HG03139 (cell line): Measurements from ENCODE around the gene SEMA7A.
A peak's percentile ranks its signal among the peaks of the same experiment; 100 is the strongest.

ENCODE experiments used
- ATAC-seq: cut with Tn5 transposase; IDR thresholded peaks from one replicate; pipeline ENCODE4 v1.9.1; 2021; ENCODE audit not compliant: unreplicated experiment

Gene SEMA7A

DNA sequence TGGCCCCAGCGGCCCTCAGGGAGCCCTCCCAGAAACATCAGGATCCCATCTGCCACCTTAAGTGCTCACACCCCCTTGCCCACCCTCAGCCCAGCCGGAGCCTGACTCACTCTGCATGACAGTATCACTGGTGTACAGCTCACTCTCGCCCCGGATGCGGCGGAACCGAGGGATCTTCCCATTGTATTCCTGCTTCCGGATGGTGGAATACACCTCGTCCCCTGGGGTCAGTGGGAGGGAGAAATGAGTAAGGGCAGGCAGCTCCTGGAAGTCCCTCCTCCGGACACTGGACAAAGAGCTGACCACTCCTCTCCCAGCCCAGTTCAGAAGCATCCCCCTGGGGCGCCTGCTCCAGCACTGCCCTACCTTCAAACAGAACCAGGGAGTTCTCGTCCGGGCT is 16.5 kb downstream of the SEMA7A start:
- no peak for ATAC-seq

DNA sequence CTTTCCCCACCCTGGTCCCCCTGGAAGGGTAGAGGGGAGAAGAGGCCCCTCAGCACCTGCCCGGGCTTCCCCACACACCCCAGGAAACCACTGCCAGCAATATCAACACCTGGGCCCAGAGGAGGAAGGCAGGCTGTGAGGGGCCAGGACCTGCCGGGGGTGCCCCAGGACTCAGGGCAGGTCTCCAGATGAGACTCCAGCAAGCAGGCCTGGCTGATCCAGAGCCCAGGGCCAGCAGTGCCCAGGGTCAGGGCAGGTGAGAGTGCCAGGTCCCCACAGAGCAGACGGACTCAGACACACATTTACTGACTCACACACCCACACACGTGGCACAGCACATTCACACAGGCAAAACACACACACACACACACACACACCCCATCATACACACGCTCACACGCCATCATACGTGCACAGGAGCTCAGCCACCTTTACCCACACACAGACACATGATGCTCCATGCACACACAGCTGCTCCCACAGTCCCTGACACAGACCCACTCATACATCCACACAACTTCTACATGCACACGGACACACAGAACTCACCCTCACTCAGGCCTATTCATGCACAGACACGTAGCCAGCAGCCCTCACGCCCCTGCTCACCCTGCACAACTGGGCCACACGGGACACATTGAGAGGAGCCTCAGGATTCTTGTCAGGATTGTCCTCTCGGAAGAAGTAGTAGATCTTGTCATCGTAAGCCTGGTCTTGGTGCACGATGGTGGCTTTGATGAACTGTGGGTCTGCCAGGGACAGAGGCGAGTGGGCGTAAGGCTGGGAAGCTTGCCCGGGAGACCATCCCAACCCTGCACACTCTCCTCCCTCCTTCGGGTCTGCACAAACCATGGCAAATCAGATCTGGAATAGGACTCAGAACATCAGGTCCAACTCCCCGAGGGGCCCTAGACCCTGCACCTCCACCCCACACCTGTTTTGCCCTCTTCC is 17.5 kb downstream of the SEMA7A start:
- no peak for ATAC-seq

DNA sequence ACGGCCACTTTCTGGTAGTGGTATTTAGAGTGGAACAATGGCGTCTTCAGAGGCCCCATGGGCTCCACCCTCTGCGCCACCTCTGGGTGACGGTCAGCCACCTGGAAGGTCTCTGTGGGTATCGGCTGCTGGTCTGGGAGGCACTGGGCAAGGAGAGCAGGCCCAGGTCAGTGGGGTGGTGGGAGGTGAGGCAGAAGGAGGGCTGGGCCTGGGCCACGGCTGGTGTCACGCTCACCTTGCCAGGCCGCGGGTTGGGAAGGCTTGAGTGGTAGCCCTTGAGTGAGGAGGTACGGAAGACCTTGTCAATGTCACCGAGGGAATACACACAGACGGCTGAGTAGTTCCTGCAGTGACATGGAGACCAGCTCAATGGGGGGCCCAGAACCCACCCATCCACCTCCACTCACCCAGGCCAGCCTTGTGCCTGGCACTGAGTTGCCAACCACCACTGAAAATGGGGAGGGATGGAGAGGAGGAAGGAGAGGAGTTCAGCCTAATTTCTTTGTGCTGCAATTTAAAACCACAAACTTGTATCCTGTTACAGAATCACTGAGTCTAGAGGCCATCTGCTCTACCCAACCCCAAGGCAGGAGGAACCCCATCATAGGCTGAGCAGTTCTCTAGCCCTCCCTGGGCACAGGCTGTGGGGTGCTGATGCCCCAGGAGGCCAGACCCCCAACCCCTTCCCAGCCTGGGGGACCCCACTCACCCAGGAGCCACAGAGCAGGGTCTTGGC is 19.0 kb downstream of the SEMA7A start:
- ATAC-seq, result no peak

DNA sequence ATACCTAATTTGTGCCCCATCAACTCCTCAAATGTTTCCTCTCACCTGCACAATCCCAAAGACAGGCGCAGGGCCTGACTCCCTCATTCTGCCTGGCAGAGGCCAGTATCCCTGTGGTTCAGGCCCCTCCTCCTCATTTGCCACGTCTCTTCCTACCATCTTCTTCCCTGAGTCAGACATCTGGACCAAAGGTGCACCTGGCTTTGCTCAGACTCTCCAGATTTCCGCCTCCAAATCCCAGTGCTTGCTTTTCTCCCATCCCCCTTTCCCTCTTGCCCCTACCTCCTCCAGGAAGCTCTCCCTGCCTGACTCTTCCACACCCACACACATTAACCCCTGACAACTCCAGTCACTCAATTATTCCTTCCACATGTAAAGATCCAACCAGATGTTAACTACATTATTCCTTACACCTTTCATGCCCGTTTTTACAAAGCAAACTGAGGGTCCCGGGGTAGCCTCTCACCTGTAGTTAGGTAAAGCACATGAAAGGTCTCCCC is 19.6 kb downstream of the SEMA7A start:
- ATAC-seq, result no peak

DNA sequence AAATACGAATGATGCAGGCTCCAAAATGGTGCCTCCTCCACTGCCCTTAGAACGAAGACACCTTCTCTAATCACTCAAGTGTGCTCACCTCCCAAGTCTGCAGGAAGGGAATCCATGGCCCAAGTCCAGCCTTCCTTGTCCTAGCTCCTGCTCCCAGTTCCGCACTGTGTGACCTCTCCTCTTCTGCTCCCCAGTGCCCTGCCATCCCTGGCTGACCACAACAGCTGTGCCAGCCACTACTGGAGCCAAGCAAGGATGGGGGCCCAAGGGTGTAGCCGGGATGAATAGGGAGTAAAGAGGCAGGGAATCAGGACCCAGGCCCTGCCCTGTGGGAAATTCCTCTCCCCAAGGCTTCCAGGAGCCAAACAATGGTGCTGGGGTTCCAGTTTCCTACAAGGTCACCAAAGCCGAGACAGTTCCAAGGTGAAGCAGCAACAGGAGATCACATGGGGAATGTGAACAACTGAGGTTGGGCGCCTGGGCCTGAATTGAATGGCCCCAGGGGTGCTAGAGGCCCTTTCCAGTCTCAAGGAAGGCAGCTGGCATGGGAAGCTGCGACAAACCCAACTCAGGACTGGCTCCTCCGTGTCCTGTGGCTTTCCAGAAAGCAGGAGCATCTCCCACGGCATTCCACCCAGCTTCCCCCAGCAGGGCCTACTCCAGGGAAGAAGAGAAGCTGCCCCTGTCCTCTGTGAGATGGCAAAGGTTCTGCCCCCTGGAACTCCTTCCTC is 20.2 kb downstream of the SEMA7A start:
- no peak for ATAC-seq

DNA sequence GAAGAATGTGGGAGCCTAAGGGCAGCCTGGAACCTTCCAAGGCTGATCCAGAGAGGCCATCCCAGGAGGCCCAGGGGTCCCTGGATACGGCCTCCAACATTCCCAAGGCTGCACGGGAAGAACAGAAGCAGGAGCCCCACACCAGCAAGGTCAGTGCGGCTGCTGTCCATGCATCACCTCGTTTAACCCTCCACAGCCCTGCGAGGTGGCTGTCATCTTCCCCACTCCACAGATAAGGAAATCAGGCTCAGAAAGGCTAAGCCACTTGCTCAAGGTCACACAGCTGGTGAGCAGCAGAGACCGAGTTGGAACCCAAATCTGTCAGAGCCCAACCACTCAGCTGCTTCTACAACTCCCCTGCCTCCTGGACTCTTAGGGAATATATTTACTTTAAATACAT is 21.6 kb downstream of the SEMA7A start:
- ATAC-seq, result no peak

DNA sequence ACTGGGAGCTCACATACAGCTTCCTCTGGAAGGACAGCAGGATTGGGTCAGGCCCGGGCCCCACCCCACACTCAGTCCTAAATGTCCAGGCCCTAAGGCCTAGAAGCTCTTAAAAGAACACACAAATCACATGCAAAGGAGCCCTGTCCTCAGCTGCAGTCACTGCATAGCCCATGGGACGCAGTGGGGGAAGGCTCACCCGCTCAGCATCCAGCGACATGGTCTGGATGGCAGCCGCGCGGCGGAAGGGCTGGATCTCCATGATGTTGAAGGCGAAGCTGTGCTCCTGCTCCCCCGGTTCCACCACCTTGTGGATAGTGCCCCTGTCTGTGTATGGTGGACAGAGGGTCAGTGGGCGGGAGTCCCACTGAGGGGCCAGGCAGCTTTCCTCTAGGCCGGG is 22.1 kb downstream of the SEMA7A start:
- no peak for ATAC-seq

DNA sequence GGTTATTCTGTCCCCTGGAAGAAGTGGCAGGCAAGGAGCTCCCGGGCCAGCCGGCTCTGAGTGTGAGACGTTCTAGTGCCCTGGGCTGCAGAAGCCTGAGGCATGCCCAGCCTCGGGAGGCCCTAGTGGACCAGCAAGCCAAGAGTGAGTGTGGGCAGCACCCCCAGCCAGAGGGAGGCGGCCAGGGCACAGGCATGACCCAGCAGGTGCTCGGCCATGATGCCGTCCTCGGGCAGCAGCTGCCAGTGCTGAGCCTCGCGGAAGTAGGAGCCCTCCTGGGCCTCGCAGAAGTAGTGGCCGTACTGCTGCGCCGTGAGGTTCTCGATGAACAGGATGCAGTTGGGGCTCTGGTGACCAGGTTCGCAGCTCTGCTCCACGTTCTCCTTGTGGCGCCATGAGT is 23.3 kb downstream of the SEMA7A start:
- ATAC-seq, result no peak

DNA sequence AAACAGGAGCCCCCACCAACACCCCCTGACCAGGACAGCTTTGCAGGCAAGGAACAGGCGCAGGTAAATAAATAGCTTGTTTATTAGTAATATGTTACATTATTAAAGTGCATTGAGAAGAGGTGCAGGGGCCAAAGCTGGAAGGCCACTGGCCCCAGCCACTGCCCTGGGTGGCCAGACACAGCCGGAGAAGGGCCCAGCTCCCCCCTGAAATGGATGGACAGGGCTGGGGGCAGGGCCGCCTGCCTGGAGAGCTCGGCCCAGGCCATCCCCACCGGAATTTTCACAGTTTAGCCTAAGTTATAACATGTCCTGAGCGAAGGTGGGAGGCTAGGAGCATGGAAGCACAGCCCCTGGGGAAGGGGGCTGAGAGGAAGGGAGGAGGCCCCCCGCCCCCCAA is 24.5 kb downstream of the SEMA7A start:
- ATAC-seq, result no peak

DNA sequence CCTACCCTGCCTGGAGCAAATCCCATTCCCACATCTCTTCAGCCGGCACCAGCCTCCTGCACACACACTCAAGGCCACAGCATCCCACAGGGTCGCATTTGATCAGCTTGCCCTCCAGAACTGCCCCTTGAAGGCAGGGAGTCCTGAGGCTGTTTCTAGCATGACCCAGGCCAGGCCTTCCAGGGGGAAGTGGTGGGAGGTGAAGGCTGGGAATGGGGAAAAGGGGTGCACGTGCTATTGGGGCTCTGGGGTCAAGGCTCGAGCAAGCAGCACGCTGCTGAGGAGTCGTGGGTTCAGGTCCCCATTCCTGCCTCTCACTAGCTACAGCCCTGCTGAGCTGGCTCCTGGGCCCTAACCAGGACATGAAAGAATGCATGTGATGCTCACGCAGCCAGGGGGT is 24.9 kb downstream of the SEMA7A start:
- no peak for ATAC-seq

DNA sequence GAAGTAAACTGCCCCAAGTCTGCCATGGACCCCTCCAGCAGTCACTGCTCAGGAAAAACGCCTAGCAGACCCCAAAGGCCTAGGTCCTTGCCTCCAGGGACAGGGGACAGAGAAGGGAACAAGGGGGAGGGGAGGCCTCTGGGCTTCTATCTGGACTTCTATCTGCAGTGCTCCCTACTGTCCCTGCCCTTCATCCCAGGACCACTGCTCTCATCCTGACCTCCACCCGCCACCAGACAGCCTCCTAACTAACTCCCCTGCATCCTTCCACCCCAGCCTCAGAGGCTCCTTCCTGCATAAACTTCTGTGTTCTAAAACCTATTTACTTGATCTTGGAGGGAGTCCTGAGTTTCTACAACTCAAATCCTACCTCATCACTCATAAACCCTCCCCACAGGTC is 25.4 kb downstream of the SEMA7A start:
- no peak for ATAC-seq

DNA sequence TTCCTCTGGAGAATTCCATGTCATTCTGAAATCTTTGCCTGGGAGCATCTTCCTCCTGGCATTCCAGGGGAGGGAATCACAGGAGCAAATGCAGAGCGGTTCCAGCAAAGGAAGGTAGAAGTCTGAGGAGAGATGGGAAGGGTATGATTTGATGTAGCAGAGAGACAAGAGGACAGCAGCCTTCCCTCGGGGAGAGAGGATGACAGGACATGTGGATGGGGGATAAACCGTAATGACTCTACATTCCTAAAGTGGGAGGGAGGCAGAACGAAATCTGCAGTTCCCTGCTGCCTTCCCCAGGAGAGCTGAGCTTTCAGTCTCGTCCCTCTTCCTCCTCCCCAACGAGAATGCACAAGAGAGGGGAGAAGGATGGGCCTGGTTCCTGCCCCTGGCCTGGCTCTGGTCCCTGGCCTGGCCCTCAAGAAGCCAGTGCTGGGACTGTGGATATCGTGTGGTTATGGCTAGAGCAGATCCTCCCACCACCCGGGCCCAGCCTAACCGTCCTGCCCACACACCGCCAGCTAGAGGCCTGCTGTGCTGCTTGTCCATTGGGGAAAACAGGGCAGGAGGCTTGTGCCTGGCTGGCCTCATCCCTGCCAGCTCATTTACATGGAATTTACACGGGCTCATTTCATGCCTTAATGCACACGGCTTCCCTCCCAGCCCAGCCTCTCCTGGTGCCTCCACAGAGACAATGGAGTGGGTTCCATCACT is 26.6 kb downstream of the SEMA7A start:
- no peak for ATAC-seq

DNA sequence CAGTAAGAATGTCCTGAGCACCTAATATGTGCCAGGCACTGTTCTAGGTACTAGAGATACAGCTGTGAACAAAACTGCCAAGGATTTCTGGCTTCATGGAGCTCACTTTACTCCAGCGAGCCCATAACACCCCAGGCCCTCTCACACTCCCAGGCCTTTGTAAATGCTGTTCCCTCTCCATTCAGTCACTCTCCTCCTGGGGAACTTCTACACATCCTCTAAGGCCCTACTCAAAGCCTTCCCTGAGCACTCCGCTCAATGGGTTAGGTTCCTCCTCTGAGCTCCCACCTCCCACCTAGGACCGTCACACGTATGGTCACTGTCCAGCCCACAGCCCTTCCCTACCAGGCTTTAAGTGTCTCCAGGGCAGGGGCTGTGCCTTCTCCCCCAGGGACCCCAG is 27.2 kb downstream of the SEMA7A start:
- ATAC-seq, result no peak

DNA sequence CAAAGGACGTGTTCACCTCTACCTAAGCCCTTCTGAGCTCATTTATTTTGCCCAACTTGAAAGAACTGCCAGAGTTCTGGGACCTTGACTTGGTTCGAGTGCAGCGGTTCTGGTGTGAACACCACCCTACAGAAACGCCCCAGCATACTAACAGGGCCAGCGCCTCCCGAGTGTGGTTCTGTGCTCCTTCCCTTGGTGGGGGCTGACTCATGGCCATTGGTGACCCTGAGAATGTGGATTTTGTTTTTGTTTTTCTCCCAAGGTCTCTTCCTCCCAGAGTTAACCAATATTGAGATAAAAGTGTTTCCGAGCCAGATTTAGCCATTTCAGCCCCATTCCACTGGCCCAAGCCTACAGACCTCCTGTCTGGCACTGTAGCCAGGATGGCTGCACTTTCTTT is 27.9 kb downstream of the SEMA7A start:
- no peak for ATAC-seq

DNA sequence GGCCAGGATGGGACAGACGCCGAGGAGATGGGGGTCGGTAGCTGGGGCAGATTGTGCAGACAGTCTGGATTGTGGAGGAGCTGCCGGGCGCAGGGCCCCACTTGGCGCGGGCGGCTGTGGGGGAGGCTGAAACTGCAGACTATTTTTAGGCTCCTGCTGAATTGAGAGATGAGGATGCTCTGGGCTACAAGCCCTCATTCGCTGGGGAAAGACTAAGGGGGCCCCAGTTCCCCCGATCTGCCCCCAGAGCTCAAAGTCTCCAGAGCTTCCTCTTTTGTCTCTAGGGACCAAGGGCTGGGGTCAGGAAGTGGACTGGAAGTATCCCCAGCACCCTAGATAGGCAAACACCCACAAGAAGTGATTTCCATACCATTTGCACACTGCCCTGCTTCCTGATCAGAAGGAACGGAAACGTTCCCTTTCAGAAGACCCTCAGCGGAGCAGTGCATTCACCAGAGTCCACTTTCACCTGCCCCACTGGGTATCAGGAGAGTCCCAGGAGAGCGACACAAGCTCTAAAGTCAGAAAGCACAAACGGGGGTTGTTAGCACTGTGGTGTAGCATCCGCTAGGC is 29.7 kb downstream of the SEMA7A start:
- ATAC-seq, result peak; percentile 22

DNA sequence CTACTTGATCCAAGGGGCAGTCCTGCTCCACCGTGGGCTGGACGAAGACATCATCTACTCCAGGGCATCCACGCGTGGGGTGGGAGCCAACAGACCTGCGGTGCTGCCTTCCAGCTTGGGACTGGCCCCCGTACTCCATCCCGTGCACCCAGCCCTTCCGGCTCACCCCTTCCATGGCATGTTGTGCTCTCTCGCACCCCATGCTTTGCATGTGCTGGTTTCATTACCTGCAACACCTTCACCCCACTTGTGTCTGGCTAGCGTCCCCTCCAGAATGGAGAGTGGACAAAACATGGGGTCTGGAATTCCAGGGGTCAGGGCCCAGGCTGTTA is 30.2 kb downstream of the SEMA7A start:
- no peak for ATAC-seq

DNA sequence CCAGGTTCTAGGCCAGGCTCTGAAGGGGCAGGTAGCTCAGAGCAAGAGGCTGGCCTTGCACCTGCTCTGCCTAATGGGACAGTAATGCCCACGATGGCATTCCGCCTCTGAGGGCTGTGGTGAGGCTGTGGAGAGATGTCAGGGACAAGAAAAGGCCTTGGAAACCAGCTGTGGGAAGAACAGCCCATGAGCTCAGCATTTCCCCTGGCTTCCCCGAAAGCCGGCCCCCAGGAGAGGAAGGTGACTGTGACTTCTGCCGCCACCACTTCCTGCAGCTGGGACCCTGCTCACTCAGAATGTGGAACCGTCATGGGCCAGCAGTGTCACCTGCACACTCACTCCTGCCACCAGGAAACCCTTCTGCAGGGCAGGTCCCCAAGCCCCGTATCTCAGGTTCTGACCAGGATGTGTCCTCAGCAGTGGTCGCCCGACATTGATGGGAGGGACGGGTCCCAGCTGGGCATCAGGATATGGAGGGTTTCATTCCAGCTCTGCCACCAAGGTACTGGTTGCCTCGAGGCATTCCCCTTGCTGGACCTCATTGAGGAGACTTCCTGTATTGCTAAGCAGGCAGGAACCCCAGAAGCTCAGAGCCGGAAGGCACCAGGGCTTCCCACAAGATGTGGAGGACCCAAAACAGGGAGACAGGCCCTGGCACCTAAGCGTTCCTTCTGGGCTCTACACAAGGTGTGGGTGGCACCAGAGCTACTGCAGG is 30.7 kb downstream of the SEMA7A start:
- peak; percentile 29 for ATAC-seq

DNA sequence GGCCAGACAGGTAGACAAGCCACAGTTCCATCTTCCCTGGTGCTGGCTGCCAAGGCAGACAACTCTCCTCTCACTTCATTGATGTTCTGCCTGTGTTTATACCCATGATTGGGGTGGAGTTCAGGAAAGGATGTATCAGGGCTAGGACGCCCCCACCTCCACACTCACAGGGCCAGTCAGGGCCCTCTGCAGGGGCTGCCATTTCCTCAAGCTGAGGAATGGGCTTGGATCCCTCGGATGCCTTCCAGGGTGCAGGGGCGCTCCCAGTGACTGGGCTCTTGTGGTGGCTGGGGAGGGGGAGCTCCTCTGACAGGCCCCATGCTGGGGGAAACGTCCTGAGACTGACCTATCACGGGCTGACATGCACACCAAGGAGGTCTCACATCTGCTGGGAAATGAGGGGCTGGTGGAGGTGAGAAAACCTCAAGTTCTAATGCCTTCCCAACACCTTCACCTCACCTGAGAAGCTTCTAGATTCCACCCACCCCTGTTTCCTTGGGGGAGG is 31.4 kb downstream of the SEMA7A start:
- no peak for ATAC-seq

DNA sequence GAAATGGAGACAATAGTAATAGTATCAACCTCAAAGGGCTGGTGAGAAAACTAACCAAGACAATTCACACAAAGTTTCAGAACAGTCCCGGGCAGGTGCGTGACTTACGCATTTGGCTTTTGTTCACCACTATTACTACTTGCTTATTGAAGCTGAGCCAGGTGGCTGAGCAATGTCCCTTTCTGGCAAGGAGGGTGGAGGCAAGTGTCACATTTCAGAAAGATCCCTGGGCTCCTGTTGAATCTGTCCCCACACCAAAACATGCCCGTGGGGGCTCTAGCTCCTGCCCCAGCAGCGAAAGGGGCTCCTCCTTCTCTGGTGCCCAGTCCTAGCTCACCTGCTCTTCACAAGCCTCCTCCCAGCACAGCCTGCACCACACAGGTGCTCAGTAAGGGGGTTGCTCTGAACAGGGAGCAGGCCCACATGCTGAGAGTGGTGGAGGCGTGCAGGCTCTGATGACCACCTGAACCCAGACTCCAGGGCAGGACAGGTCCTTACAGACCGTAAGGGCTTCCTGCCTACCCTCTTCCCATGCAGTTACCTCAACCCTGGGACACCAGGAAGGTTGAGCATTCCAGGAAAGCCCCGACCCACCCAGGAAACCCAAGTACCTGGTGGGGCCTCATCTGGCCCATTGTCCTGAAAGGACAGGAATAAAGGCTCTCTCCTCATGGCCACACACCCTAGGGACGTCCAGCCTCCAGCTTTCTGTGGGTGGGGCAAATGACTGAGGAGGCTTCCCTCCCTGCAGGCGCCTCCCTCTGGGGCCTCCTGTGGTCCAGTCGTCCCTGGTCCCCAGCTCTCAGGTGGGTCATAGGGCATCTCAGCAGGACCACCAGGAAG is 32.6 kb downstream of the SEMA7A start:
- no peak for ATAC-seq
